ENCODE measurements around the gene CCDC71L. TPM values are rescaled to one million over a fixed set of nuclear protein-coding genes. Genes with fewer than 3 reads are reported as not detected.
"Not testable (repeated sequence)": the region's sequence is repeated elsewhere in the genome, so short reads cannot be mapped to it uniquely, and the experiment has no call there.

Gene CCDC71L
- total and polyA plus RNA-seq, 2 of the 4 experiments (the other 2 are of a cell fraction): 19.7 to 20.6 TPM

GRCh38 chr7:106709604-106710003, 48.6 kb upstream of the CCDC71L start:
- H3K4ac ChIP-seq (ENCODE audit: low read depth, low read length); H3K56ac ChIP-seq (ENCODE audit: extremely low read depth, insufficient read depth, low read length); H3K18ac ChIP-seq (ENCODE audit: low read depth, low read length); H3K36me3 ChIP-seq (ENCODE audit: control insufficient read depth, insufficient read depth, low read length); H3K4me2 ChIP-seq (ENCODE audit: low read depth, low read length); H3K9me3 ChIP-seq (ENCODE audit: control insufficient read depth, insufficient read depth, low read length); dilution Hi-C loops (cut with HindIII; ENCODE audit: low sequenced_read_pairs, unreplicated experiment); H3K9ac ChIP-seq (ENCODE audit: low read depth, low read length); H2AK9ac ChIP-seq (replicated peaks; ENCODE audit: low read depth, low read length, poor library complexity); in situ Hi-C loops (cut with MboI; ENCODE audit: low sequenced_read_pairs); H2BK5ac ChIP-seq (ENCODE audit: low read depth, low read length, poor library complexity, severe bottlenecking); H3K27ac ChIP-seq (ENCODE audit: insufficient read depth, low read length); DNase-seq; BruUV-seq (replicated peaks); H2AFZ ChIP-seq (replicated peaks; ENCODE audit: low read length, poor library complexity); H4K5ac ChIP-seq (ENCODE audit: low read depth, low read length); H2AK5ac ChIP-seq (ENCODE audit: low read depth, low read length); H4K8ac ChIP-seq (ENCODE audit: low read depth in 2 of 2, low read length in 2 of 2); H4K91ac ChIP-seq (ENCODE audit: insufficient read depth, low read depth, low read length); H2BK120ac ChIP-seq (ENCODE audit: low read depth, low read length); H3K4me3 ChIP-seq (ENCODE audit: insufficient read depth, low read depth, low read length); H4K20me1 ChIP-seq (ENCODE audit: insufficient read depth, low read length); POLR2A ChIA-PET (ENCODE audit: unreplicated experiment); H3K23ac ChIP-seq (ENCODE audit: low read depth, low read length); ATAC-seq (ENCODE audit: low read depth); CTCF ChIA-PET; H3K79me1 ChIP-seq (ENCODE audit: low read depth in 1 of 2, low read length in 2 of 2); H3K4me1 ChIP-seq (ENCODE audit: control insufficient read depth, insufficient read depth, low read length); H2BK15ac ChIP-seq (ENCODE audit: low read depth, low read length); H2BK20ac ChIP-seq (ENCODE audit: low read depth, low read length); H3K14ac ChIP-seq (replicated peaks; ENCODE audit: low read depth, low read length); H3K27me3 ChIP-seq (ENCODE audit: control insufficient read depth, insufficient read depth, low read length); intact Hi-C loops (cut with micrococcal nuclease); H3K9me1 ChIP-seq (ENCODE audit: insufficient read depth, low read length): not testable (repeated sequence)
- WGBS, 2 experiments (ENCODE audit: extremely low coverage in 2 of 2, insufficient read length in 1 of 2): no CpG with 5 or more reads among the region's 7 CpGs

Measured in IMR-90 (cell line).